NCI-H2107 treated with DMSO at 0.1 percent for 48 hours (cell line): Measurements from ENCODE around the gene MICU2.

ENCODE experiments used
- DNase-seq: peaks from one replicate; lab custom pipeline; 2025; ENCODE audit not compliant: unreplicated experiment; lab: John Stamatoyannopoulos, UW

MICU2 gene, protein sequence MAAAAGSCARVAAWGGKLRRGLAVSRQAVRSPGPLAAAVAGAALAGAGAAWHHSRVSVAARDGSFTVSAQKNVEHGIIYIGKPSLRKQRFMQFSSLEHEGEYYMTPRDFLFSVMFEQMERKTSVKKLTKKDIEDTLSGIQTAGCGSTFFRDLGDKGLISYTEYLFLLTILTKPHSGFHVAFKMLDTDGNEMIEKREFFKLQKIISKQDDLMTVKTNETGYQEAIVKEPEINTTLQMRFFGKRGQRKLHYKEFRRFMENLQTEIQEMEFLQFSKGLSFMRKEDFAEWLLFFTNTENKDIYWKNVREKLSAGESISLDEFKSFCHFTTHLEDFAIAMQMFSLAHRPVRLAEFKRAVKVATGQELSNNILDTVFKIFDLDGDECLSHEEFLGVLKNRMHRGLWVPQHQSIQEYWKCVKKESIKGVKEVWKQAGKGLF

DNA sequence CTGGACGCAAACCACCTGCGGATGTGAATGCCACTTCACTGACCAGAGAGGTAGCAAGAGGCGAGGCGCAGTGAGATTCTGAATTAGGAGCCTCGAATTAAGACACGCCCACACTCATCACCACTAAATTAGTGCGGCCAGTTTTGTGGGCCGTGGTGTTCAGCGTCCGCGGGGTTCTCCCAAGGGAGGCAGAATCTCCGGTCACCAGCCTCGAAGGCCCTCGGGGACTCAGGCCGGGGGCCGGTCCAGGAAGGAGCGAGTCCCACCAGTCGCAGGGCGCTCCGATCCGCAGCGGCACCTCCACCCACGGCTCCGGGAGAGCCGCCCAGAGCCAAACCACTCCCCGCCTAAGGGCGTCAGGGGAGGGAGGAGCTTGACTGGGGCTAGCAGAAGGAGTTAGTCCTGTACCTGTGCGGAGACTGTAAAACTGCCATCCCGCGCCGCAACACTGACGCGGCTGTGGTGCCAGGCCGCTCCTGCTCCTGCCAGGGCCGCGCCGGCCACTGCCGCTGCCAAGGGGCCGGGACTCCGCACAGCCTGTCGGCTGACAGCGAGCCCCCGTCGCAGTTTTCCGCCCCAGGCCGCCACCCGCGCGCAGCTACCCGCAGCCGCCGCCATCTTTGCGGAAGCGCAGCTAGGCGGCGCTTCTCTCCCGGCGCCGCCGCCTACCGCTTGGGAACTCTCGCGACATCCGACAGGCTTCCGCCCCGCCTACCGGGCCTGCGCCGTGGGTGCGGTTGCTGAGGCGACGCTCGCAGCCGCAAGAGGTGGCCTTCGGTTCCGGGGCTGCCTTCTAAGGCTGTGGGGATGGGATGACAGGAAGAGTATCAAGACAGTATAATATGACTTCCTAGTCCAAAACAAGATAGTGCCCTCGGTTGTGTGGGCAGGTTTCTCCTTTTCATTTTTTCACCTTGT is at the start of gene MICU2:
TSS of gene MICU2 (minus strand) at position 640 of the 918 bp plus-strand sequence. CDS start at position 618, 22 bp downstream.
- peak; percentile 76 for DNase-seq

DNA sequence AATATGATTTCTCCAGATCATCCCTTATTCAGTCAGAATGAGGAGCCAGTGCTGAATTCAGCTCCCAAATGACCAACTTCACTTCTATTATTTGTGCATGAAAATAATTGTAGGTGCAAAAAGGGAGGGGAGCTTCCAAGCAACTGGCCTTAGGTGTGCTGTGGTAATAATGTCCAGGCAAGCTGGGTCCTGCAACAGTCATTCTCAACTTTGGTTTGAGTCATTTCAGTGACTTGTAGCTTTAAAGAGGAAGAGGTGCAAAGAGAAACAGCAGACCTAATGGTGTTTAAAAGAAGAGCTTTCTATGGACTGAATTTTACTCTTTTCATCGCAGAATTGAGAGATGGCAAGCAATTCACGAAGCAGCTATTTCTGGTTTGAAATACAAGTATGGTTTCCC is 37.7 kb upstream of the MICU2 start:
- DNase-seq: no peak

DNA sequence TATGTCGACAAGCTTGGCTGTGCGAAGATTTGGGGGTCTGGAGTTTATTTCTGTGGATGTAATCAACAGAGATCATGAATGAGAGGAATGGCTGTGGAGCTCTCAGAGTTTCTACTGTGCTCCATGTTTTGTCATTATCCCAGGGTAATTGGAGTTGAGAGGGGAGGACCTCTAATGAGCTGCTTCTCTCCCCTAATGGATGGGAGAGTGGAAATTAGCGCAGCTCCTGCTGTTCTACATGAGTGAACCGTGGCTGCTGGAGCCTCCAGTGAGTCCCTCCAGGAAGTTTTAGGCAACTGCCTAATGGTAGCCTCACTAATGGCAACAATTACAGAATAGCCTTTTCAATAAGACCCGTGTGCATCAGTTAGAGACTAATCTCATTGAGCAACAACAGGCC is 35.6 kb upstream of the MICU2 start:
- peak; percentile 47 for DNase-seq

DNA sequence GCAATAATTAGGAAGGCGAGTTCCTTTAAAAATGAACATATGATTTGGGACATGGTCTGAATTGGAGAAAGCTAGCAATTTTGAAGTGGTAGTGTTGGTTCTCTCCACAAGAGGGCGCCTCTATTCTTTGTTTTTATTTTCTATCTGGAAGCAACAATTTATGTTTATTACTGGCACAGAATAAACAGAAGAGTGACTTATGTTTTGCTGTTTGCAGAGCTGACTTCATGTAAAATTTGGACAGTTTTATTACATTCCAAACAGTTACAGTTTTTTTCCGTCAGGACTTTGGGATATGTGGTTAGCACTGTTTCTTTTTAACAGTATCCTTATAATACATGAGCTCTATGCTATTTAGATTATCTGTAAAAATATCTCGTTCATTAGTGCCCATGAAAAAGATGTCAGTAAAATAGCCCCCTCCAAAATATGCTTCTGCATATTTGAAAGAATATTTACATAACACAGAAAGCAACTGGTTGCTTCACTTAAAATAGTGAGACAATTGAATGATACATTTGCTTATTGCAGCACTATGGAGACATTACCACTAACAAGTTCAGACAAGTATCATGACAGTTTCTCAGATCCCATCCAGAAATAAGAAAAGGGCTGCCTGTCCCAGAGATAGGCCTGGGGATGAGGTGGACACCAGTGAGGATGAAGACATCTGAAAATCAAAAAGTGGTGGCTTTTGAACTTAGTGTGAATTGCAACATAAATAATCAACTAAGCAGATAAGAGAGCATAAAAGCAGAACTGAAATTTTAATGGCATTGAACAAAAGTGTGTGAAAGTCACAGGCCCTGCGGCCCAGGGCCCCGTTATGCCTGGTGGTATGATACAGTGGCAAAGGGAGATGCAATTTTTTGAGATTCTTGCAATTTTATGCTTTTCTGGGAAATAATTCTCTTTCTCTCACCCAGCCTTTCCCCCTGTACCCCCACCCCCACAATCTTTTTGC is 34.6 kb upstream of the MICU2 start:
- DNase-seq: peak; percentile 30

DNA sequence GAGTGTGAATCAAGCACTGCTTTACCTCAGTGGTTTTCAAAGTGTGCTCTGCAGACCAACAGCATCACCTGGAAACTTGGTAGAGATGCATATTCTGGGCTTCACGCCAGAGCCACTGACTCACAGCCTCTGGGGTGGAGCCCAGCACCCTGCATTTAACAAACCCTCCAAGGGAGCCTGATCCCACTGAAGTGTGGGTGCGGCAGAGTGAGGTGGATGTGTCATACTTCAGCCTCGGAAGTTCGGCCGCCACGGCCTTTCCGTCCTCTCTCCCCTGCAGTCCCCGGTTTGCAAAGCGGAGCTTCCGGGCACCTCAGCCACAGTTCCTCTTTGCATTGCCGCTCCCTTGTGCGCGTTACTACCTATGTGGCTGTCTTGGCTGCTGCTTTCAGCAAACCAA is 33.3 kb upstream of the MICU2 start:
- DNase-seq: peak; percentile 83

DNA sequence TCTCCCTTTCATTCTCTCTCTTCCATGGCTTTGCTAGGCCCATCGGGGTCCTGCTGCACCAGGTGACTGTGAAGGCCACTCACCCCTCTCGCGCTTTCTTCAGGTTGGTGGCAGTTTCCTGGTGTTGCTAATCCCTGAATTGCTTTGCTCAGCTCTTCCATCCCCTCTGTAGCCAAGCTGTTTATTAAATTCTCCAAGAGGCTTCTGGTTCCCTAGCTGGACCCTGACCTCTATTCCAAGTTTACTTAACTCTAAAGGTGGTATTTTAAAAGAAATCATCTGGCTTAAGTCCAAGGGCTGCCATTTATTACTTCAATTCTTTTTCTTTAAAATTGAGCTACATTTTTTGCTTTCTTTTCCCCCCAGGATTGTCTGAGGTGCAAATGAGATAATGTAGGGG is 32.7 kb upstream of the MICU2 start:
- no peak for DNase-seq

DNA sequence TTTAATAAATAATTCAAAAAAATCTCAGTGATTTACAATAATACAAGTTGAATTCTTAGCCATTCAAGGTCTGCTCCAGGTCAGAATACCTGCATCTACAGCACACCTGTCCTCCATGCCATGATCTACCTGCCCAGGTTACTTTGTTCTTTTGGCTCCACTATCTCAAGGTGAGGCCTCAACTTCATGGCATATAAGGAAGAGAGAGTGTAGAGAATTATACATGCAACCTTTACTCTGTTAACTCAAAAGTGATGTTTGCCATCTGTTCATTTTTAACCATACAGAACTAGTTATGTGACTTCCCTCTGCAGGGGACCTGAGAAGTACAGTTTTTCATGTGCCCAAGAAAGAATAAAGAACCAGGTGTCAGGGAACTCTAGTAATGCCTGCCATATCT is 28.2 kb upstream of the MICU2 start:
- no peak for DNase-seq

DNA sequence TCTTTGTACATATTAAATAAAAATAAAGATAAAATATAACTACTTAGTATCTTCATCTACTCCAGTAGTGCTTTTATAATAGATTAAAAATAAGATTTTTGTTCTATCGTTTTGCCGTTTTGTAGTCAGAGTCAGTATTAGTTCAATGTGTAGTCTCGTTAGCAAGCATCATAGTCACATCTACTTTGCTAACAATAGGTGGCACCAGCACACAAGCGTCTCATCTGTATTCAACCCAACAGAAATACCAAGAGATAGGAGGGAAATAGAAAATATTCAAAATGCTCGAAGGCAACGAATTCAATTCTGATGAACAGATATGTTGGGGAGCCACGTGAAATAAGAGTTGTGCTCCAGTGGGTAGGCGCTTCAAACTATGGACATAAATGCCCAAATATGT is 21.4 kb upstream of the MICU2 start:
- peak; percentile 28 for DNase-seq

DNA sequence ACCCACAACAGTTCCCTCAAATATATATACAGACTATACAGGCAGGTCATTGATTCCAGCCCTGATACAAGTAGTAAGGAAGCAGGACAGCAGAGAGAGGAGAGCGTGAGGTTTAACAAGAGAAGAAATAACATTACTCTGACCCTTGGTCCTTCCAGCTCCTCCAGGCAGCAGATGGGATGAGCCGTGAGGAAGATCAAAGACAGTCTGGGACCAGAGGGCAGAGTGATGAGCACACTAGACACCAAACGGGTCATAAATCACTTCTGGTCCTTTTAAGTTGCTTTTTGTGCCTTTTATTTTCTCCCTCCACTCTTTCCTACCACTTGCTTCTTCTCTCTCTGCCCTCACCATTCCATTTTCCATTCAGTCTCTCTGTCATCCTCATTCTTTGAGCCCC is 16.9 kb upstream of the MICU2 start:
- no peak for DNase-seq

DNA sequence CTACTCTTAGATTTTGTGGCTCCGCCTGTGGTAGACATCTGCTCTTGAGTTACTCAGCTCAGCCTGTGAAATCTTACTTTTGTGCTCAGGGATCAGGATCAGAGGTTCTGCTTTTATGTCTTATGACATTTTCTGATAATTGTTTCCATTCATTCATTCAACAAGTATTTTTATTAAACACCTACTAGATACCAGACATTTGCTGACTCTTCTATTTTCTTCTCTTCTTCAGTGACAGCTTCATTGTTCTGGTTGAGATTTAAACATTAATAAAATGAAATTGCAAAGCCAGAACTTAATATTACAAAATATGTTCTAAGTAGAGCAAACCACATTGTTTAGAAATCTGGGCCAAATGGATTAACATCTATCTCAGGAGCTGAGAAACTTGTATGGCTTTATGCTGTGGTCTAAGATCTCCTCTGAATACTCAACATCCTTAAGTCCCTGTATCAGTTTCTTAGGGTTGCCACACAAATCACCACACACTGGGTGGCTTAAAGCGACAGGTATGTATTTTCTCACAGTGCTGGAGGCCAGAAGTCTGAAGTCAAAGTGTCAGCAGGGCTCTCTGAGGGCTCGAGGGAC is 15.8 kb upstream of the MICU2 start:
- DNase-seq: no peak

DNA sequence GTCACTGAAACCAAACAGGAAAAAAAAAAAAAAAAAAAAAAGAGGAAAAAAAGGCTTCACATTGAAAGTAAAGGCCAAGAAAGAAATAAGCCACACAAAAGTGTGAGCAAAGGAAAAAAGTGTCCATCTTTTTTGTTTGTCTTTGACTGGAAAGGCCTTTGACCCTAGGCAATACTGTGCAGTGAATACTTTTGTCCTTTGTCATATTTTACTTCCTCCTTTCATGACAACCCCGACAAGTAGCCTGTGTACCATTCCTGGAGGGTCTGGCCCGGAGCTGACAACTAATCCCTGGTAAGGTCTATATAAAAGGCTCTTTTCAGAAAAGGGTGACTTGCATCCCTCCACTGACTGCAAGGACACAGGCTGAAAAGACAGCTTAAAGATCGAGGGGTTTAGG is 12.9 kb upstream of the MICU2 start:
- DNase-seq: no peak

DNA sequence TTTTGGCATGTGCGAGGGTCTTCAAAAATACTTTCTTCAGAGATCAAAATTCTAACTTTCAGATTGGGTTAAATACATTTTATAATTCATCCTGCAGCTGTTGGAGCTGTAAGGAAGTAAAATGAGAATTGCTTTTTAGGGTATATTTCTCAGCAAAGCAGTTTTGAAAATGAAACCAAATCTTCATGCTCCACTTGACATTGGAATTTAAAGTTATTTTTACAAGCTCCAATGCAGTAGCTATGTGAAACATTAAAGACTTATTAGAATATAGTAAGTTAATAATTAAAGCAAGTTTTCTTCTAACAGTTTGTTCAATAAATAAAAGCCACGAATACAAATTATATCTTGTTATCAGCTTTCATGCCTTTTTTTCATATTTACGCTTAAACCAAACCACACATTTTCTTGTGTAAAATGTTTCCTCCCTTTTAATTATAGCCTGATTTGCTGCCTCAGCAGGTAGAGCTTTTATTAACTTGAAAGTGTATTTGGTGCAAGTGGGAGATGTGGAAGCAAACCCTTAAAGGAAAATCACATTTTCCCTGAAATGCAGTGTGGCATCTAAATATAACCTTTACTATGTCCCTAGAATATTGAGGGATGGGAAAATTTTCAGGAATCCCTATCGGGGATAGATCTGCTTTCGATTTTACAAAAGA is 12.4 kb upstream of the MICU2 start:
- no peak for DNase-seq

DNA sequence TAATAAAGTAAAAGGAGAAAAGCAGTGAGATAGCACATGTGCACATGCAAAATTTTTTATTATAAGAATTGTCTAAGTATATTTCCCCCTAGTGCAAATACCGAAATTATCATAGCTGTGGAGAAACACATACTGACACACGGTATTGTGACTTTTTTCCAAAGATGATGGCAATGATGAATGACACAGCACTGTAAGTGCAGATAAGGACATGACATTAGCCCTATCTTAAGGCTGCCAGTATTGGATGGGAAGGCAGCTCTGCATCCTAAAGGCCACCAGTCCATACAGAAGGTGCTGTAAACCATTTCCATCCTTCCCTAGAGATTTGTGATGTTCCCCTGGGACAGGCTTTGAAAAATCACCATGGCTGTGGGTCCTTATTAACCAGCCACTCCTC is 11.5 kb upstream of the MICU2 start:
- DNase-seq: no peak

DNA sequence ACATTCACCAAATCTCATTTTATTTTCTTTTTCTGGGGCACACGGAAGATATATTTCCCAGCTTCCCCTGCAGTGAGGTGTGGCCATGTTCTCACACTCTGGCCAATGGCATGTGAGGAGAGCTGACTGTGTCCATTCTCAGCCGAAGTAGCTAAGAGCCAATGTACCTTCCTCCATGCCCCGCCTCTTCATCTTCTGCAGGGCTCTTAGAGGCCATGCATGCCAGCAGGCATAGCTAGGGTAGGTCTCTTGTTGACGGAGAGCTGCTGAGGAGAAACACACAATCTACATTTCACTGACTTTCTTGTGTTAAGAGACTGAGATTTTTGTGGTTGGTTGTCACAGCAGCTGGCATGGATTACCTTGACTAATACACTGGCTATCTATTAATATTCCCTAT is 9.8 kb upstream of the MICU2 start:
- DNase-seq: no peak

DNA sequence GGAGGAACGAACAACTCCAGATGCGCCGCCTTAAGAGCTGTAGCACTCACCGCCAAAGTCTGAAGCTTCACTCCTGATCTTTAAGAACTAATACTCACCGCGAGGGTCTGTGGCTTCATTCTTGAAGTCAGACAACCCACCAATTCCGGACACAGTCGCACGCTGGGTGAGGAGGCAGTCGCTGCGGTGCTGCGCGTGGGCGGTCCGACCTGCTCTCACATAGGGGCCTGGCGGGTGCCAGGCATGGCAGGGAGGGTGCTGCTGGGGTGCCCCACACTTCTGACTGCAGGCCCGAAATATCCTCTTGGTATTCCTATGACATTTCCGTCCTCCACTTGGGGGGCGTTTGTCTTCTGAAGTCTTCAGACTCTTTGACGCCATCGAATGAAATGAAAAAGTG is 7.4 kb upstream of the MICU2 start:
- DNase-seq: no peak

DNA sequence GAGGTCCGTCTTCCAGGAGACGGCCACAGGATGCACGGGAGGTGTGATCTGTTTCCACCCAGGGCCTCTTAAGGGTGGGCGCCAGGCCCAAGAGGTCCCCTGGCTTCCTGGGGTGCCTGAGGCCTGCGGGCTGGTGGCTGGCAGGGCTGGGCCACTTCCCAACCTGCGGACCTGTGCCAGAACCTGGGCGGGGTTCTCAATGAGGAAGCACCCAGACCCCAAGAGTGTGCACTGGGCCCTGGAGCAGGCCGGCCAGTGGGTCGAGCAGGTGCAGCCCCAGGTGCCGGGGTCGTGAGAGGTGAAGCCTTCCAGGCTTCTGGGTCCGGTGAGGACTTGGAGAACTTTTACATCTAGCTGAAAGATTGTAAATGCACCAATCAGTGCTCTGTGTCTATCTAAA is 6.7 kb upstream of the MICU2 start:
- no peak for DNase-seq

DNA sequence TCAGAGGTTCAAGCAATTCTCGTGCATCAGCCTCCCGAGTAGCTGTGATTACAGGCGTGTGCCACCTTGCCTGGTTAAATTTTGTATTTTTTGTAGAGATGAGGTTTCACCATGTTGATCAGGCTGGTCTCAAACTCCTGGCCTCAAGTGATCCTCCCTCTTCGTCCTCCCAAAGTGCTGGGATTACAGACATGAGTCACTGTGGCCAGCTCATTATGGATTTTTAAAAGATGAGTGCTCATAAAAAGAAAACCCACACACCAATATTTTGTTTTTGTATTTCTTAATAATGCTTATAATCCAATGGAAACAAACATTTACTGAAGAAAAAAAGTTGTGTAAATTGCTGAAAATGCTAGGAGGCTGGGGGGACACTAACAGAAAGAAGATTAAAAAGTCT is 5.0 kb upstream of the MICU2 start:
- DNase-seq: no peak

DNA sequence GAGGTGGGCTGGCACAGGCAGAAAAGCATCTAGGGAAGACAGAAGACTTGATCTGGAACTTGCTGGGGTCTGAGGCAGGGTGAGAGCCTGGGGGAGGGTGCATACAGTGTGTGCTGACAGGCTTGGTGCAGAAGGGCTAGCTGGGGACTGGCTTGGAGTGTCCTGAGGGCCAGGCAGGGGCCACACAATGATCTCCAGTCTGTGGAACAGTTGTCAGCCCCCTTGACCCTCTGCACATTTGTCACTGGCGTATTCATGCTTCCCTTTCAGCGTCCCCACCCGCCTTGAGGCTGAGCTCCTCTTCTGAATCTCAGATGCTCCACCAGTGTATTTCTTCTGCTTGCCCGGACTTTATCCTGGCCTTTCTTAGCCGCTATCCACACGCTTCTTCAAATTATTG is 2.8 kb upstream of the MICU2 start:
- DNase-seq: no peak

DNA sequence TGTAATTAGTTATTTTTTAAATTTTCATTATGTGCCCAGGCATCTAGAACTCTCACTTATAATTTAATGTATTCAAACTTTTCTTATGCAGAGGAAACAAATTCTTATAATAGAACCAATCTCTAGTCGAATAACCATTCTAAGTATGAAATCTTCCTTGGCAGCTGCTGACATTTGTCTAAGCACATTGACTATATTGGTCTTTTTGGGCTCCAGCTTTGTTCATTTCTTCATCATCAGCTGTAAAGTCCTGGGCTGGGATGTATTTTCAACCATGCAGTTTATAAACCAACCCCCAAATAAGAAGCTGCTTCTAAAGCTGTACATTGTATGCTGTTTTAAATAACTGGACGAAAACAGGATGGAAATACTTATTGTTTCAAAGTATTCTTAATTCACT is 2.3 kb upstream of the MICU2 start:
- DNase-seq: no peak

DNA sequence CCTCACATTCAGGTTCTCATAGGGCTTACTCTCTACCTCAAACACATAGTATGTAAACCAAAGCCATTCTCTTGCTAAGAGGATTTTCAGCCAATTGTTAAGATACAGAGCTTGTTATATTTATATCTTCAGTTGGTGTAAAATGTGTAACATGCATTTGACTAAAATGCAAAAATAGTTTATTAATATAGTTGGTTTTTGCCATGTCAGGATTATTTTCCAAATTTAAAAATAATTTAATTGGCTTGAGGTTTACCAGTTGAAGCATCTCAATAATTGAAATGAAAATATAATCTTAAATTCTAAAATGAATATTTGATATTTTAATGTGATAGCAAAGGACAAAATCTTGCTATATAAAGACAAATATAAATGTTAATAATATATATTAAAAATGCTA is 7.2 kb downstream of the MICU2 start:
- DNase-seq: no peak
